Spleen (tissue), 11 donors: Measurements from ENCODE around the gene ASAP2. TPM values are rescaled to one million over a fixed set of nuclear protein-coding genes. Genes with fewer than 3 reads are reported as not detected.

Source experiments
- DNase-seq: peaks from one replicate; pipeline ENCODE4 v3.0.0-alpha.2; 2020
- H3K27ac ChIP-seq, 8 donors: fragments of 200-600 bp; sonication (generic) in 7 of 8; 1 replicate in 4 of 8; 2 replicates in 4 of 8; pipeline versions ENCODE4 v1.5.0 to v1.8.0; 2016 to 2021; ENCODE audit warnings: inconsistent platforms in 4 of 8, mild to moderate bottlenecking in 4 of 8, moderate library complexity in 1 of 8
- H3K27me3 ChIP-seq, 7 donors: fragments of 200-600 bp; sonication (generic) in 6 of 7; replicated peaks in 1 of 7; 1 replicate in 4 of 7; 2 replicates in 3 of 7; pipeline versions ENCODE4 v1.5.0 to v1.8.0; 2016 to 2021; ENCODE audit warnings: inconsistent platforms in 3 of 7, mild to moderate bottlenecking in 1 of 7
- H3K36me3 ChIP-seq, 6 donors: fragments of 200-600 bp; sonication (generic) in 5 of 6; 1 replicate in 4 of 6; 2 replicates in 2 of 6; pipeline versions ENCODE4 v1.5.0 to v1.8.0; 2016 to 2021; ENCODE audit warnings: inconsistent platforms in 2 of 6
- H3K4me1 ChIP-seq, 6 donors: fragments of 200-600 bp; sonication (generic) in 5 of 6; 1 replicate in 3 of 6; 2 replicates in 3 of 6; pipeline versions ENCODE4 v1.5.0 to v1.8.0; 2016 to 2021; ENCODE audit warnings: inconsistent platforms in 3 of 6
- H3K4me3 ChIP-seq, 8 donors: fragments of 200-600 bp; sonication (generic) in 7 of 8; 1 replicate in 4 of 8; 2 replicates in 4 of 8; pipeline versions ENCODE4 v1.5.0 to v1.8.0; 2016 to 2021; ENCODE audit warnings: inconsistent platforms in 4 of 8, mild to moderate bottlenecking in 4 of 8, moderate library complexity in 2 of 8
- H3K9me3 ChIP-seq, 8 donors: fragments of 200-600 bp; sonication (generic) in 7 of 8; 1 replicate in 4 of 8; 2 replicates in 4 of 8; pipeline versions ENCODE4 v1.5.0 to v1.8.0; 2016 to 2021; ENCODE audit warnings: inconsistent platforms in 4 of 8
- POLR2A ChIP-seq, 3 donors: fragments of 450-650 bp; IDR thresholded peaks; one replicate each; pipeline ENCODE4 v1.5.1; 2017; ENCODE audit warnings: antibody characterized with exemption in 3 of 3, mild to moderate bottlenecking in 1 of 3
- POLR2AphosphoS5 ChIP-seq, 3 donors: sonication (generic); formaldehyde crosslinking; IDR thresholded peaks; one replicate each; pipeline ENCODE4 v1.5.1; 2017; ENCODE audit warnings: antibody characterized with exemption in 3 of 3
- WGBS, 5 donors: extraction: QIAGEN DNeasy Blood & Tissue Kit in 3 of 5; methylation state at CpG; one replicate each; pipeline versions ENCODE4 v1.1.5 to v1.1.7; 2013 to 2018; 5-methylcytosine and 5-hydroxymethylcytosine counted together
- intact Hi-C: fragments of 100-400 bp; cut with DNase I; formaldehyde crosslinking; loops from one replicate; pipeline ENCODE4 v1.15.0; 2023; ENCODE audit warnings: low total_unique reads
- polyA plus RNA-seq, 3 donors: library from polyadenylated mRNA; stranded (reverse); fragments of 200-250 nt; gene quantifications; one replicate each; pipeline ENCODE4 v1.2.1, GENCODE V29; 2013
- total RNA-seq, 7 donors: library from RNA; depleted of rRNA in 3 of 7; stranded (reverse); fragments of >200 nt in 3 of 7; fragmentation: NEBNext Ultra II Directional in 4 of 7; extraction: Animal tissue kit (Norgen Biotek cat#: 25700) in 4 of 7; gene quantifications; one replicate each; pipeline versions ENCODE4 v1.1.0 to v1.2.1, GENCODE V29; 2016 to 2021
- TF ChIP-seq, protein P1 (sequence below), 11 experiments: fragments of 200-600 bp in 7 of 11; fragments of 450-650 bp in 4 of 11; sonication (generic) in 4 of 11; IDR thresholded peaks in 8 of 11; conservative IDR thresholded peaks in 3 of 11; 1 replicate in 7 of 11; 2 replicates in 4 of 11; pipeline versions ENCODE4 v1.4.0 to v1.8.0; 2016 to 2021; ENCODE audit warnings: antibody characterized with exemption in 11 of 11, inconsistent platforms in 4 of 11, mild to moderate bottlenecking in 1 of 11
- donor health status: healthy with polysubstance abuse.
- donor health status: DM: no; HTN: no; CAD: no; lungs with moderate emphysema.
- donor health status: DM: no; HTN: no; CAD: no.
- donor health status: Bipolar disorder and iron deficiency.
- donor health status: healthy.
- donor health status: DM: no; HTN: no; CAD: no.
- donor health status: DM: yes; HTN: yes; CAD: no.

The ASAP2 gene
- total and polyA plus RNA-seq, 10 donors = 0.93 to 3.0 (median 2.2) TPM

DNA sequence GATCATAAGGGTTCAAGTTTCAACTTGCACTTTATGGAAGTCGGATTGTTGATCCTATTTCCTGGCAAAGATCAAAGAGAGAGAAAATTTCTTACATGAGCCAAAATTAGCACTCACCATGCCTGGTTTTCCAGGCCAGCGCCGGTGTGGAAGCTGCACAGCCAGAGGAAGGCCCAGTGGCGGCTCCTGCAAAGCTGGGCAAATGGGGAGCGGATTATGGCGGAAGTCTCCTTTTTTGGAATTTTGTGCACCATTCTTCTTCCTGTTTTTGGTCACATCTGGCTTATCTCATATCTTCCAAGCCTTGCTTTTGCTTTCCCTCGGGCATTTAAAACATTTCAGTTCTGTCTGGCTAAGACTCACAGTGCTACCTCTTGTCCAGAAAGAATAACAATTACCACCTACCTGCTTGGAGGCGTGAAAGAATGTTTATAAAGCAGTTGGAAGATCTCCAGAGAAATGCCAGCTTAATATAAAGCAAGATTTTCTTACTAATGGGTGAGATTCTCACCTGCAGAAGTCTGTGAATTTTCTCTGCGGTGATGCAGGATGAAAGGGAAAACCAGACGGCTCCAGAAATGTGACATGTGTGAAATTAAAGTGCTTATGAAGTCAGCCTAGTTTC lies 94.3 kb downstream of the ASAP2 start:
- TF ChIP-seq, protein P1, sequence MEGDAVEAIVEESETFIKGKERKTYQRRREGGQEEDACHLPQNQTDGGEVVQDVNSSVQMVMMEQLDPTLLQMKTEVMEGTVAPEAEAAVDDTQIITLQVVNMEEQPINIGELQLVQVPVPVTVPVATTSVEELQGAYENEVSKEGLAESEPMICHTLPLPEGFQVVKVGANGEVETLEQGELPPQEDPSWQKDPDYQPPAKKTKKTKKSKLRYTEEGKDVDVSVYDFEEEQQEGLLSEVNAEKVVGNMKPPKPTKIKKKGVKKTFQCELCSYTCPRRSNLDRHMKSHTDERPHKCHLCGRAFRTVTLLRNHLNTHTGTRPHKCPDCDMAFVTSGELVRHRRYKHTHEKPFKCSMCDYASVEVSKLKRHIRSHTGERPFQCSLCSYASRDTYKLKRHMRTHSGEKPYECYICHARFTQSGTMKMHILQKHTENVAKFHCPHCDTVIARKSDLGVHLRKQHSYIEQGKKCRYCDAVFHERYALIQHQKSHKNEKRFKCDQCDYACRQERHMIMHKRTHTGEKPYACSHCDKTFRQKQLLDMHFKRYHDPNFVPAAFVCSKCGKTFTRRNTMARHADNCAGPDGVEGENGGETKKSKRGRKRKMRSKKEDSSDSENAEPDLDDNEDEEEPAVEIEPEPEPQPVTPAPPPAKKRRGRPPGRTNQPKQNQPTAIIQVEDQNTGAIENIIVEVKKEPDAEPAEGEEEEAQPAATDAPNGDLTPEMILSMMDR (IDR thresholded peaks at IDR 0.05 in 8 of 11, conservative IDR thresholded peaks at IDR 0.05 in 3 of 11) = no peak
- TF ChIP-seq POLR2AphosphoS5 (IDR thresholded peaks at IDR 0.05) (no peak), POLR2A (IDR thresholded peaks at IDR 0.05) (no peak)
- H3K4me1 ChIP-seq = no peaks in the 10 kb centered on the region
- WGBS, 5 donors = 85 to 87% (median 86%) methylated on average over 10 of the region's 10 CpGs
- no peaks in the 10 kb centered on the region for H3K9me3 ChIP-seq
- no peak for DNase-seq
- H3K4me3 ChIP-seq = no peak overlapping the region
- H3K36me3 ChIP-seq = no peaks in the 10 kb centered on the region
- H3K27ac ChIP-seq = no peak overlapping the region
- H3K27me3 ChIP-seq = peaks cover 0 to 33% (median 0%) of the 10 kb centered on the region in 7 donors
- intact Hi-C loops = no loop called here

DNA sequence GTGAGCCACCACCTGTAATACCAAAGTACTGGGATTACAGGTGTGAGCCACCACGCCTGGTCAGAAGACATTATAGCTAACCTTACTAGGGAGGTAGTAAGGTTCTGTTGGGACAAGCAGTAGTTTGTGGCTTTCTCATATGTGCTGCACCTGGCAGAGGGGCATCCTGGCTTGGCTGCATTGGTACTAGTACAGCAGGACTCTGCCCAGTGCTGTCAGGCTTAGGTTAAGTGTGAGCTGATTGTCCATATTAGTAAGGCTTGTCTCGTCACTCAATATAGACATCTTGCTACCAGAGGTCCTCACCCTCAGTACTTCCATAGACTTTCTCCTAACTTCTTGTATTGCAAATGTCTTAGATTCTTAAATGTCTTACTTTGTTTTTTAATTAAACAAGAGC lies 96.1 kb downstream of the ASAP2 start:
- Histone ChIP-seq H3K36me3 (no peaks in the 10 kb centered on the region), H3K9me3 (no peaks in the 10 kb centered on the region), H3K27me3 (peaks cover 0 to 23% (median 0%) of the 10 kb centered on the region in 7 donors), H3K4me3 (no peak overlapping the region), H3K4me1 (peaks cover 0 to 3% (median 0%) of the 10 kb centered on the region in 6 donors), H3K27ac (no peak overlapping the region)
- DNase-seq = no peak
- 89 to 98% (median 96%) methylated on average over 2 of the region's 2 CpGs for WGBS, 5 donors
- TF ChIP-seq, protein P1 (IDR thresholded peaks at IDR 0.05 in 8 of 11, conservative IDR thresholded peaks at IDR 0.05 in 3 of 11) = no peak
- TF ChIP-seq POLR2A (IDR thresholded peaks at IDR 0.05) (no peak), POLR2AphosphoS5 (IDR thresholded peaks at IDR 0.05) (no peak)
- intact Hi-C loops = no loop called here

DNA sequence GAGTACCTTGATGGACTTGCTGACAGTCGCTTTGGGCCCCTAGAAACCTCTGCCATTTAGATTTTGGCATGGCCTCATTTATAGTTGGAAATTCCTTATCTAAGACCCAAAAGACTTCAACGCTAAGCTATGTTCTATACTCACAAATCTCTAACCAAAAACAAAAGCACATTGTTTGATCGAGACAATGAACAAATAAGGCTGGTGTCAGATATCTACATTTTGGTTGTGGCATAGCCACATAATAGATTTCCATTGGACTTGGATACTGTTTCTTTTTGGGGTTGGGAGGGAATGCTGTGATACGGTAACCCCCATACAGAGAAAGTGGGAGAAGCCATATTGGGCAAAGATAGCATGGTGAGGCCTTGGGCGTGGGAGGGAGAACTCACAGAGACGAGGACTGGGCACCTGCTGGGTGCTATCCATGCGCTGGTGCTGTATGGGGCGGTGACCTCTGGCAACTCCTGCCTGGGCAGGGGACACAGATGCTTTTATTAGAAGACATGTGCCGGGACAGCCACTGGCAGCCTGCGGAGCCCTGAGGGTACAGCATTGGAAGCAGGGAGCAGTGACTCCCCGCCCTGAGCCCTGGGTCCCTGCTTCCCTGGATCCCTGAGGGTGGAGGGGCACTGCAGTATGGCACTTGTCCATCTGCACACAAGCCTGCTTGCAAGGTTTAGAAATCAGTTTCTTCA lies 97.1 kb downstream of the ASAP2 start:
- H3K4me1 ChIP-seq = peaks cover 0 to 3% (median 0%) of the 10 kb centered on the region in 6 donors
- WGBS, 5 donors = 86 to 94% (median 93%) methylated on average over 9 to 11 of the region's 11 CpGs

More for the DNA sequence above, 97.1 kb downstream of the ASAP2 start:
- Histone ChIP-seq H3K36me3 (no peaks in the 10 kb centered on the region), H3K27me3 (peaks cover 0 to 23% (median 0%) of the 10 kb centered on the region in 7 donors), H3K27ac (no peak overlapping the region), H3K4me3 (no peak overlapping the region), H3K9me3 (no peaks in the 10 kb centered on the region)
- intact Hi-C loops = no loop called here
- TF ChIP-seq, protein P1 (IDR thresholded peaks at IDR 0.05 in 8 of 11, conservative IDR thresholded peaks at IDR 0.05 in 3 of 11) = no peak
- no peak for TF ChIP-seq POLR2AphosphoS5 (IDR thresholded peaks at IDR 0.05)
- no peak for TF ChIP-seq POLR2A (IDR thresholded peaks at IDR 0.05)
- DNase-seq = no peak
